ENCODE data around the gene RASGRF1.

The RASGRF1 gene

GRCh38 chr15:79121571-79121970 is 31.0 kb upstream of the RASGRF1 start:
- no peaks in the 10 kb centered on the region for H3K36me3 ChIP-seq (ENCODE audit: control insufficient read depth in 2 of 2, insufficient read depth in 1 of 2, low read length in 2 of 2)
- TF ChIP-seq ZNF174 (tag by site-specific recombination; IDR thresholded peaks at IDR 0.05) (no peak), ZNF544 (tag by site-specific recombination; IDR thresholded peaks at IDR 0.05) (no peak), ZNF157 (tag by site-specific recombination; IDR thresholded peaks at IDR 0.05) (no peak), ZNF473 (tag by site-specific recombination; IDR thresholded peaks at IDR 0.05) (no peak), SP7 (tag by site-specific recombination; IDR thresholded peaks at IDR 0.05) (no peak), REST (tag by site-specific recombination; IDR thresholded peaks at IDR 0.05) (no peak), ZNF561 (tag by site-specific recombination; IDR thresholded peaks at IDR 0.05; ENCODE audit: borderline replicate concordance) (no peak), ZNF140 (tag by site-specific recombination; IDR thresholded peaks at IDR 0.05) (no peak), ZNF785 (tag by site-specific recombination; IDR thresholded peaks at IDR 0.05) (no peak), ZNF701 (tag by site-specific recombination; IDR thresholded peaks at IDR 0.05) (no peak), ZBTB6 (tag by site-specific recombination; IDR thresholded peaks at IDR 0.05) (no peak), ZNF510 (tag by site-specific recombination; IDR thresholded peaks at IDR 0.05; ENCODE audit: insufficient replicate concordance) (no peak), ZNF530 (tag by site-specific recombination; IDR thresholded peaks at IDR 0.05; ENCODE audit: low read depth) (no peak), ZXDB (tag by site-specific recombination; IDR thresholded peaks at IDR 0.05) (no peak), ZNF658 (tag by site-specific recombination; IDR thresholded peaks at IDR 0.05) (no peak), GLI2 (tag by site-specific recombination; IDR thresholded peaks at IDR 0.05; ENCODE audit: borderline replicate concordance, low read depth) (no peak), ZNF23 (tag by site-specific recombination; IDR thresholded peaks at IDR 0.05; ENCODE audit: borderline replicate concordance) (no peak)
- ChIA-PET POLR2A (no interaction called here), CTCF (no interaction called here)
- no peaks in the 10 kb centered on the region for H3K4me1 ChIP-seq (ENCODE audit: control insufficient read depth, insufficient read depth, low read length)
- H3K4me3 ChIP-seq (ENCODE audit: low read depth, low read length) = no peak overlapping the region
- H3K27ac ChIP-seq (ENCODE audit: extremely low read depth, low read depth, low read length) = no peak overlapping the region
- H3K9me3 ChIP-seq (ENCODE audit: control insufficient read depth, insufficient read depth, low read depth, low read length) = no peaks in the 10 kb centered on the region

- TF ChIP-seq ZSCAN30 (tag by site-specific recombination; IDR thresholded peaks at IDR 0.05) = no peak
- TF ChIP-seq REST (tag by site-specific recombination; IDR thresholded peaks at IDR 0.05) = peak; percentile 74; the same call in 1 of the 2 replicates
- no peaks in the 10 kb centered on the region for H3K4me1 ChIP-seq (ENCODE audit: control insufficient read depth, insufficient read depth, low read length)
- no peaks in the 10 kb centered on the region for H3K36me3 ChIP-seq (ENCODE audit: control insufficient read depth in 2 of 2, insufficient read depth in 1 of 2, low read length in 2 of 2)
- CTCF ChIA-PET = interaction anchor here (2.8 kb wide), 1 partner anchor 67 kb away, joined by 10 read pairs; no protein-coding TSS in a partner anchor
- no peaks in the 10 kb centered on the region for H3K9me3 ChIP-seq (ENCODE audit: control insufficient read depth, insufficient read depth, low read depth, low read length)
- H3K27ac ChIP-seq (ENCODE audit: extremely low read depth, low read depth, low read length) = no peak overlapping the region
- POLR2A ChIA-PET = interaction anchor here (0.6 kb wide), 1 partner anchor 245 kb away, joined by 3 read pairs; the partner anchor contains the start of gene MORF4L1
- no peak overlapping the region for H3K4me3 ChIP-seq (ENCODE audit: low read depth, low read length)
These were observed 27.0 kb upstream of the RASGRF1 start for GRCh38 chr15:79117442-79118204.

All from HEK293 (cell line).